ENCODE results near the gene MDP1.

MDP1 gene

GRCh38 chr14:24234095-24235005, 18.5 kb upstream of the MDP1 start:
- no peak for TF ChIP-seq SIN3A (IDR thresholded peaks at IDR 0.05; ENCODE audit: borderline replicate concordance, insufficient read depth, low read length)

- TF ChIP-seq TAF1 (IDR thresholded peaks at IDR 0.05; ENCODE audit: borderline replicate concordance, insufficient read depth, low read length) (no peak), REST (IDR thresholded peaks at IDR 0.05; ENCODE audit: insufficient read depth in 1 of 2, low read depth in 2 of 2, low read length in 2 of 2) (no peak), SIN3A (IDR thresholded peaks at IDR 0.05; ENCODE audit: borderline replicate concordance, insufficient read depth, low read length) (no peak), FOXP2 (optimal IDR thresholded peaks at IDR 0.05; ENCODE audit: borderline replicate concordance, extremely low read depth, extremely low read length, insufficient read depth) (no peak), POLR2AphosphoS5 (IDR thresholded peaks at IDR 0.05; ENCODE audit: low read depth, low read length) (no peak)
These were observed 17.6 kb upstream of the MDP1 start for GRCh38 chr14:24233538-24233866.

- TF ChIP-seq POLR2AphosphoS5 (IDR thresholded peaks at IDR 0.05; ENCODE audit: low read depth, low read length) (peak; percentile 12; the same call in 1 of the 2 replicates), SIN3A (IDR thresholded peaks at IDR 0.05; ENCODE audit: borderline replicate concordance, insufficient read depth, low read length) (peak; percentile 35; the same call in 1 of the 2 replicates), REST (IDR thresholded peaks at IDR 0.05; ENCODE audit: insufficient read depth in 1 of 2, low read depth in 2 of 2, low read length in 2 of 2) (no peak)
These were observed 17.0 kb upstream of the MDP1 start, which contains the start of gene GMPR2 for GRCh38 chr14:24232645-24233537. Gene GMPR2, plus strand, starts transcription at chr14:24232929. Its CDS starts 325 bp downstream, at chr14:24233254.

GRCh38 chr14:24232121-24232644, 16.3 kb upstream of the MDP1 start, which contains the start of gene NEDD8:
Gene NEDD8, minus strand, starts transcription at chr14:24232367. Its CDS starts 100 bp downstream, at chr14:24232267.
- TF ChIP-seq TAF1 (IDR thresholded peaks at IDR 0.05; ENCODE audit: borderline replicate concordance, insufficient read depth, low read length) (no peak), POLR2AphosphoS5 (IDR thresholded peaks at IDR 0.05; ENCODE audit: low read depth, low read length) (peak; percentile 50; the same call in 1 of the 2 replicates), FOXP2 (optimal IDR thresholded peaks at IDR 0.05; ENCODE audit: borderline replicate concordance, extremely low read depth, extremely low read length, insufficient read depth) (peak; percentile 48)

- no peak for TF ChIP-seq FOXP2 (optimal IDR thresholded peaks at IDR 0.05; ENCODE audit: borderline replicate concordance, extremely low read depth, extremely low read length, insufficient read depth)
- TF ChIP-seq SIN3A (IDR thresholded peaks at IDR 0.05; ENCODE audit: borderline replicate concordance, insufficient read depth, low read length), result no peak
- no peak for TF ChIP-seq TAF1 (IDR thresholded peaks at IDR 0.05; ENCODE audit: borderline replicate concordance, insufficient read depth, low read length)
- TF ChIP-seq POLR2AphosphoS5 (IDR thresholded peaks at IDR 0.05; ENCODE audit: low read depth, low read length), result no peak
- no peak for TF ChIP-seq REST (IDR thresholded peaks at IDR 0.05; ENCODE audit: insufficient read depth in 1 of 2, low read depth in 2 of 2, low read length in 2 of 2)
These were observed 15.6 kb upstream of the MDP1 start for GRCh38 chr14:24231263-24232120.
